Suppressor macrophage treated with lipopolysaccharide for 1 hour (primary cell): Measurements from ENCODE around the gene KLHL33.
A peak's percentile ranks its signal among the peaks of the same experiment; 100 is the strongest.

Experiments
- DNase-seq, 3 donors: peaks; one replicate each; pipeline ENCODE4 v3.0.0-alpha.2; 2020 to 2022

The KLHL33 gene

DNA sequence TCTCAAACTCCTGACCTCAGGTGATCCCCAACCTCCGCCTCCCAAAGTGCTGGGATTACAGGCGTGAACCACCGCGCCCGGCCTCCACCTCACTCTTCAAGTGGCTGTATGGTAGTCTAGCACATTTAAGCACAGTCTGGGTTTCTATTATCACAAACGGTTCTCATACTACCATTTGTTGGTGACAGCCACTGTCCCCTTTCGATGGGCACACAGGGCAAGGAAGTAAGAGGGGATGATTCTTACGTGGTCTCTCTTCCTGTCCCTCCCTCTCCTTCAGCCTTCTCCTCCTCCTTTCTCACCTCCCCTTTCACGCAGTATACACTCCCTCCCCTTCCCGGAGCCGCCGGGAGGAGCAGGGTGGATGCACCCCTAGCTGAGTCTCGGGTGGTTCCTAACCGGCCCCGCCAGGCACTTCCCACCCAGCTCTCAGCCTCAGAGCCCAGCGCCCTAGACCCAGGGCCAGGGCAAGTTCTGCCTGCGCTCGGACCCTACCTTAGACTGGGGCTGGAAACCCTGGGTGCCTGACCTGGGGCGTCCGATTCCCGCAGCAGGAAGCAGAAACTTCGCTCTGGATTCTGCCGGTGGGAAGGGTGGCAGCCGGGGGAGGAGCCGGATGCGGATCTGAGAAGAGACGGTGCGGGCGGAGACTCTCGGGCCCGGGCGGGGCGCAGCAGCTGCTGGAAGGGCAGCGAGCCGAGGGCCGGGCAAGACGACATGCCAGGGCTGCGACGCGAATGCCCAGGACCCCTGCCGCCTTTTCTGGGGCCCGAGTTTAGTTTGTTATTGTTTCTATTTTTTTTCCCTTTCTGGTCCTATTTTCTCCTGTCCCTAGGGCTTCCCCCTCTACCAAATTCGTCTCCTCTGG lies 22.9 kb downstream of the KLHL33 start, which contains the start of gene TEP1:
TEP1 (minus strand) TSS at position 626 of the 868 bp plus-strand sequence. CDS start 5,062 bp downstream, outside the sequence.
- DNase-seq: peak; percentile 88 to 94 (median 90)

DNA sequence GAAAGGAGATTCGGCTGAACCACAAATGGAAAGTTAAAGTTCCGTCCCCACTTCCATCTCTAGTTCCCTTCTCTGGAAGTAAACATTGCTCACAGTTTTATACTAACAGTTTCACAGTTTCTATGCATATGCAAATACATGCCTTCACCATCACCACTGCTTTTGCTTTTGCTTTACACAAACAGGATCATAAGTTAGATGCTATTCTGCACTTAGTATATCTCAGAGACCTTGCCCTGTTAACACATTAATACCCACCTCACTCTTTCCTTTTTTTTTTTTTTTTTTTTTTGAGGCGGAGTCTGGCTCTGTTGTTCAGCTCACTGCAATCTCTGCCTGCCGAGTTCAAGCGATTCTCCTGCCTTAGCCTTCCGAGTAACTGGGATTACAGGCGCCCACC lies 23.6 kb downstream of the KLHL33 start:
- peak; percentile 61 to 90 (median 62) for DNase-seq

DNA sequence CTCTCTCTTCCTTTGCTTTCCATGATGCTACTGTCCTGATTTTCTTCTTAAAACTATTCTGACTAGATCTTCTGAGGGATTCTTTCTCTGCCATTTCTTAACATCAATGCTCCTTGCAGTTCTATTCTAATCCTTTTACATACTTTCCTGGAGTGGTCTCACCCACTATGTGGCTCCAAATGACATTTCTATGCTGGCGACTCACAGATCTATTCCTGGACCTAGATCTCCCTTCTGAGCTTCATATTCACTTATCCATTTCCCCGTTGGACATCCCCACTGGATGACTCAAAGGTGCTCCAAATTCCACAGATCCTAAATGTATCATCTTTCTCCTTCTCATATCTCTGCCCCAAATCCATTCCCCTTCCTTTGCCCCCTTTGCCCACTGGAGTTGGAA lies 26.7 kb downstream of the KLHL33 start:
- peak; percentile 58 to 79 (median 65) for DNase-seq

GRCh38 chr14:20403521-20403920 lies 32.4 kb downstream of the KLHL33 start:
- no peak for DNase-seq

DNA sequence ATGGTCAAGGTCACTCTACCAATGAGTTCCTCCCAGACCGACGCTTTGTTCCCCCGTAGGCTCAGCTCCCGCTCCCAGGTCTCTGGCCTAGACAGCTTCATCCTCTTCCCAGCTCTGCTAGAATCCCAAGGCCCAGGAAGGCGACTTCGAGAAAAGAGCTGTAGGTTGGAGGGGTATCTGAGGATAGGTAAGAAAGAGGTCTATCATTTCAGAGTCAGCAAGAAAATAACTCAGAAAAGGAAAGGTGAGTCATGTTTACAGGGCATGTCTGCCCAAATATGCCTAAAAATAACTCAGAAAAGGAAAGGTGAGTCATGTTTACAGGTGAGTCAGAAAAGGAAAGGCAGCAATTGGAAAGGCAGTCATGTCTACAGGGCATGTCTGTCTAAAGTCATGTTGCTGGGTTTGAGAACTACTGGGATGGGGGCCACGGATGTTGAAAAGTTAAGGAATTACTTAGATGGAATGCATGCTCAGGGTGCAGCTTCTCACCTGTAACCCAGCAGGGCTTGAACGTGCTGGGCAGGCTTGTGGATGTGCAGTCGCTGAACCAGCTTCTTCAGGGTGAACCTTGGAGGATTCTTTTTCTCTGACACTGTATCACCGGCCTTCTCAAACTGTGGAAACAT lies 34.9 kb downstream of the KLHL33 start:
- no peak for DNase-seq

- no peak for DNase-seq
Observed at GRCh38 chr14:20400589-20400964, 35.4 kb downstream of the KLHL33 start.

DNA sequence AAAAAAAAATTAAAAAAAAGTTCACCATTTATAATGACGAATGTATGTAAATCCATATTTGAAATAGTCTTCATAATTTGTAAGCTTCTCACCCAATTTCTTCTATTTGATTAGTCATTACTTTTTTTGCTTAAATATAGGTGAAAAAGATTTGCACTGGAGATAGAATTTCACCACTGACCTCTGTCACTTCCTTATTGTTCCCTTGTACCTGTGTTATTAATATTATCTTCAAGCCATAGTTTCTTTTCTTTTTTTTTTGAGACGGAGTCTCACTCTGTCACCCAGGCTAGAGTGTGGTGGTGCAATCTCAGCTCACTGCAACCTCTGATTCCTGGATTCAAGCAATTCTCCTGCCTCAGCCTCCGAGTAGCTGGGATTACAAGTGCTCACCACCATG lies 38.5 kb downstream of the KLHL33 start:
- DNase-seq: no peak

- no peak for DNase-seq
Observed at GRCh38 chr14:20391505-20391904, 44.5 kb downstream of the KLHL33 start.

- no peak for DNase-seq
Observed at GRCh38 chr14:20388159-20388558, 47.8 kb downstream of the KLHL33 start.

DNA sequence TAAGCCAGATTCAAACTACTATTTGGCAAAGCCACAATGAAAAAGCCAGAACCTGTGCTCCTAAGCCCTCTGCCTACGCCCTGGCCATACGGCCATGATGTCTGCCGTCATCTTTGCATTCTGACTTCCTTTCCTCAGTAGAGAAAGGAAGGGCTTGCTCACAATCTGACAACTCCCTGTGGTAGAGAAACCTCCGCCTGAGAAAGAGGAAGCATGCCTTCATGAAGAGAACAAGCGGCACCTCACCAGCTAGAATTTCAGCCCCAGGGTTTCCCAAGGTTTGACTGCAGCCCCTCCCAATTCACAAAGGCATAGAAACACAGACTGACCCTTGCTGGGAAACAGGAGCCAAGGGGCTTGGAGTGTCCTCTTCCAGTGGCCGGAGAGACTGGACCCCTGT lies 48.4 kb downstream of the KLHL33 start:
- peak; percentile 84 to 88 (median 88) for DNase-seq

DNA sequence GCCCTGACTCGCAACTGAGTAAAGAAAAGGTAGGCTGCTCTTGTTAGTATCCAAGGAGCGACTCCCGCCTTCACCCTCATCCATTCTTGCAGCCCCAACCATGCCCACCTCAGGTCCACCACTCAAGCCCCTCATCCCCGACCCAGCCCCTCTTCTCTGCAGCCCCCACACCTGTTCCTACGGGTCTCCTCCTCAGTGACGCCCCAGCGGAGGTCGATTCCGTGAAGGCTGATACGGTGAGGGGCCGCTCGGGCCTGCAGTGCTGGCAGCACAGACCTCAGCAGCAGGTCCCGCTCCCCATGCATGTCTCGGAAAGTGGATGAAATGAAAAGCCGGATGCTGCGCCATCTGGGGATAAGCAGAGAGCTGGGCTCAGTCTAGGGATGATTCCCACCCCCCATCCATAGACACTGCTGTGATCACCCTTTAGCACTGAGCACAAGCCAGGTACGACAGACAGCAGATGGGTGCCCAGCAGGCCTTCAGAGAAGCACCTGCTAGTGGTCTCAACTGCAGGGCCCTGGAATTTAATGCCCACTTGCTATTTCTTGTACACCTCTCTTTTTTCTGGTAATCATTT lies 49.6 kb downstream of the KLHL33 start:
- DNase-seq: no peak

GRCh38 chr14:20384886-20385285 lies 51.1 kb downstream of the KLHL33 start:
- DNase-seq: no peak

GRCh38 chr14:20384321-20384720 lies 51.6 kb downstream of the KLHL33 start:
- no peak for DNase-seq

DNA sequence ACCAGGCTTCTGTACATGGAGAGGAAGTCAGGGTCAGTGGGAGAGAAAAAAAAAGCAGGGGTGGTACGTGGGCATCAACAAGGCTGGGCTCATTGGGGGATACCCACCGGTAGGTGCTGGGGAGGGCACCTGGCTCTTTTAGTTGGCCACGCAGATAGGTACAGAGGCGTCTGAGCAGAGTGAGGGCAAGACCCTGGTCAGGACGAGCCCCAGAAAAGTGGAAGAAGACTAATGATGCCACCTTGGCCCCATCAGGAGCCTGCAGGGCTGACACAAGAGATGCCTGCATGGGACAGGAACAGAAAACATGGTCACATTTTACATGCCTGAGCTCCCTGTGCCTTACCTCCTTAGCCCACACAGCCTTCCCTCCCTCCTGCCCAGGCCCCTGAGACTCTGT lies 52.3 kb downstream of the KLHL33 start:
- no peak for DNase-seq

DNA sequence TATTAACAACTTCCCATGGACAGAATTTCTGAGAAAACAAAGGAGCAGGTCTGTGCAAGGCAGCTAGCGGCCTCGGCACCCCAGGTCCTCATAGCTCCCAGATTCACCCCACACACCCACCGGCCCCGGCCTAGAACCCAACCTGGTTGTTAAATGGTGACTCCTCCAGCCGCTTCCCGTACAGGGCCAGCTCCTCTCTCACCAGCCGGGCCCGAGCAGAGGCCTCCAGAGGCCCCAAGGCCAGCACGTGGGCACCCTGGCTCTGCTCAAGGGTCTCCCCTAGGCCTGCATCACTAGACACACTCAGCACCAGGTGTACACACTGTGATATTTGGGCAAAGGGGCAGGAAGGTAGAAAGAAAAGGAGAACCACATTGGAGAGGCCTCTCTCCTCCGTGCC lies 52.9 kb downstream of the KLHL33 start:
- no peak for DNase-seq

- DNase-seq: no peak
Observed at GRCh38 chr14:20382526-20382925, 53.4 kb downstream of the KLHL33 start.

GRCh38 chr14:20381341-20381740 lies 54.6 kb downstream of the KLHL33 start:
- no peak for DNase-seq

- DNase-seq: no peak
Observed at GRCh38 chr14:20380681-20381080, 55.3 kb downstream of the KLHL33 start.

DNA sequence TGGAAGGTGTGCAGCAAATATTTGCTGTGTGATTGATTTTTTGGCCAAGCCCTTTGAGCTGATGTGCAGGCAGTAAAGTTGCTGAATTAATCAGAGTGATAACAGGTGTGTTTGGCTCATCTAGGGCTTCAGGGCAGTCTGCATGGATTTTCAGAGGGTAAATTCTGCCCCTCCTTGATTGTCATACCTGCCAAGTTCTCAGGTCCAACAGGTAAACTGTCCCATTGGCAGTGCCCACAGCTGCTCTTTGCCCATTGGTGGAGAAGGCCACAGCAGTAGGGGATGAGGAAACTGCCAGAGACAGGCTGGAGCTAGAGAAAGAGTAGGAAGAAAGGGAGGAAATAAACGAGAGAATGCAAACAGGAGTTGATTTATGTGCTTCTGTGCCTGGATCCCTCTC lies 56.2 kb downstream of the KLHL33 start:
- no peak for DNase-seq

DNA sequence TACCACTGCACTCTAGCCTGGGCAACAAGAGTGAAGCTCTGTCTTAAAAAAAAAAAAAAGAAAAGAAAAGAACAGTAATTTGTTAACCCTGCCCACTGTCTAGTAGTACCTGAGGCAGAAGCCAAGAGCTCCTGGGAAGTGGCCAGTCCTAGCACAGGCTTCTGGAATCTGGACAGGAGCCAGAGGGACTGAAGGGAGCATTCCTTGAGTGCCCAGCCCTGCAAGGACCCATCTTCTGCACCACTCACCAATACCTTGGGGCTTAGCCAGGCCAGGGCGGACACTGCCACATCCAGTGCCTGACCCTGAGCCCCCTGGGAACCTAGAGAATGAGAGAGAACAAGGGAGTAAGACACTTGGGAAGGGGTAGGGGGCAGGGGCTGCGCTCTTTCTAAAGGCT lies 58.8 kb downstream of the KLHL33 start:
- DNase-seq: no peak

DNA sequence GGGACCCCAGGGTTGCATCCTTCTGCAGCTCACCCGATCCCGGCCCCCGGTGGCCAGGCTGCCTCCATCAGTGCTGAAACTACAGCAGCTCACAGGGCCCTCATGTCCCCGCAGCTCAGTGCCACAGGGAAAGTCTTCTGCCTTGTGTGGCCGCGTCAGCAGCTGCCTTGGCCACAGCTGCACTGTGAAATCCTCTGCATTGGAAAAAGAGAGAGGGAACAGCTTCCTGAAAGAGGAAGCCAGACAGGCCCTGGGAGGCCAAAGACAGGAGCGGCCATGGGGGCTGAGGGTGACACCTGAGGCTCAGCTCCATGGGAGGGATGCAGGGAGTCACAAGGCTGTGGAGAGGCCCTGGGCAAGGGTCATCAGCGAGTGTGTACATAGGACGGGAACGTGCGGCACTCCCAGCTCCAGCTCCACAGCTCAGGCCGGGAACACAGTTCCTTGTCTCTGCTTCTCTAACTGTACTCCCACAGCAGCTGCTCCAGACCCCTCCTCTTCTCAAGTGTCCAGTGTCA lies 59.8 kb downstream of the KLHL33 start:
- no peak for DNase-seq
